HG03039 (cell line): ENCODE data around the gene C3orf70.

Experiments
- ATAC-seq: cut with Tn5 transposase; IDR thresholded peaks from one replicate; pipeline ENCODE4 v1.9.1; 2021; ENCODE audit warnings: mild to moderate bottlenecking, moderate library complexity; ENCODE audit not compliant: unreplicated experiment

C3orf70 gene

GRCh38 chr3:185152410-185153170, at the start of gene C3orf70:
C3orf70 (minus strand) TSS chr3:185153060; CDS start chr3:185152823, 237 bp downstream.
- ATAC-seq: no peak

- ATAC-seq: no peak
Measured at GRCh38 chr3:185200639-185201038, 47.8 kb upstream of the C3orf70 start.

GRCh38 chr3:185199671-185200070, 46.8 kb upstream of the C3orf70 start:
- no peak for ATAC-seq

- no peak for ATAC-seq
Measured at GRCh38 chr3:185199206-185199605, 46.3 kb upstream of the C3orf70 start.

GRCh38 chr3:185197068-185197467, 44.2 kb upstream of the C3orf70 start:
- ATAC-seq: no peak

- no peak for ATAC-seq
Measured at GRCh38 chr3:185195652-185196051, 42.8 kb upstream of the C3orf70 start.

GRCh38 chr3:185188816-185189215, 36.0 kb upstream of the C3orf70 start:
- no peak for ATAC-seq

- ATAC-seq: no peak
Measured at GRCh38 chr3:185187391-185187790, 34.5 kb upstream of the C3orf70 start.

- no peak for ATAC-seq
Measured at GRCh38 chr3:185176750-185177359, 24.0 kb upstream of the C3orf70 start.

GRCh38 chr3:185175370-185175987, 22.6 kb upstream of the C3orf70 start:
- no peak for ATAC-seq

GRCh38 chr3:185172086-185173049, 19.5 kb upstream of the C3orf70 start:
- ATAC-seq: no peak

GRCh38 chr3:185164428-185165217, 11.8 kb upstream of the C3orf70 start:
- ATAC-seq: no peak

- no peak for ATAC-seq
Measured at GRCh38 chr3:185162634-185163033, 9.8 kb upstream of the C3orf70 start.

GRCh38 chr3:185161761-185162160, 8.9 kb upstream of the C3orf70 start:
- ATAC-seq: no peak

- ATAC-seq: no peak
Measured at GRCh38 chr3:185157347-185157746, 4.5 kb upstream of the C3orf70 start.

GRCh38 chr3:185155678-185156077, 2.8 kb upstream of the C3orf70 start:
- no peak for ATAC-seq

GRCh38 chr3:185153861-185154629, 1.2 kb upstream of the C3orf70 start:
- no peak for ATAC-seq

- no peak for ATAC-seq
Measured at GRCh38 chr3:185153171-185153771, 411 bp upstream of the C3orf70 start.

- no peak for ATAC-seq
Measured at GRCh38 chr3:185151964-185152409, 873 bp downstream of the C3orf70 start.
